GM04504 (cell line): ENCODE results near the gene ENTREP3.
"Not testable (repeated sequence)": the region's sequence is repeated elsewhere in the genome, so short reads cannot be mapped to it uniquely, and the experiment has no call there.

Source experiments
- DNase-seq: peaks from one replicate; pipeline ENCODE4 v3.0.0-alpha.2; 2012; ENCODE audit warnings: low read depth

Gene ENTREP3

GRCh38 chr1:155251566-155251965 is 3.7 kb downstream of the ENTREP3 start:
- DNase-seq = no peak

- DNase-seq = peak; percentile 72
Observed at GRCh38 chr1:155250633-155251449, 4.4 kb downstream of the ENTREP3 start.

GRCh38 chr1:155250246-155250632 is 5.0 kb downstream of the ENTREP3 start:
- no peak for DNase-seq

DNA sequence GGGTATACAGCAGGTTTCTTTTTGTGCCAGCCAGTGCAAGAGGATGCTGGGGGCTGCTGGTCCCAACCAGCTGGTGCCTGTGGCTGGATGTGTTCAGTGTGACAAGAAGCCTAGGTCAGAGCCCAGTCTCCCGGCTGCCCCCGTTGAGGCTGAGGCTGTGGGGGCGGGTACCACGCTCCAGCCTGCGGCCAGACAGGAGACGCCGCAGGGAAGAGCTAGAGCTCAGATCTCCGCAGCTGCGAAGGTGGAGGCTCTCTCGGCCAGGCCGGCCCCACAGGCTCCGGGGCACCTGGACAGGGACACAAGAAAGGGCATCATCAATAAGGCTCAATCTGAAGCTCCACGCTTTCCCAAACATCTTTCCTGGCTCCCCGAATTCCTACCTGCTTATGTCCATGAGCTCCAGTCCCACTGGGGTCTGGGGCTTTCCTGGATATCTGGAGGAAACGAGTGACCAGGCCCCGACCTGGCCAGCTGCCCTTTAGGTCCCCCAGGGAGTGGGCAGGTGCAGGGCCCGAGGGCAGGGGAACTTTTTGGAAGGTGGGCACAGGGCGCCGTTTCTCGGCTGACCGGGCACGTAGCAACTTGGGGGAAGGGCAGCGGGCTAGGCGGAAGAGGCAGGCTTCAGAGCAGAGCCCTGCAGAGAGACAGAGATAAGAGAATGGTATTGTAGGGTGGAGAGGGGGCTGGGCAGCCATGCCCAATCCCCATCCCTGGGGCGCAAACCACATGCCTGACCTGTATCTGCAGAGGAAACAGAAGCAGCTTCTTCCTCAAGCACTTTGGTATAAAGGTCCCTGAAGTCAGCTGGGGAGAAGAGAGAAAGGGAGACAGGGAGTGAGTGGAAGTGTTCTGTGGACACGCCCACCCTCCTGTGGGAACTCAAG is 7.4 kb downstream of the ENTREP3 start:
- DNase-seq = no peak

DNA sequence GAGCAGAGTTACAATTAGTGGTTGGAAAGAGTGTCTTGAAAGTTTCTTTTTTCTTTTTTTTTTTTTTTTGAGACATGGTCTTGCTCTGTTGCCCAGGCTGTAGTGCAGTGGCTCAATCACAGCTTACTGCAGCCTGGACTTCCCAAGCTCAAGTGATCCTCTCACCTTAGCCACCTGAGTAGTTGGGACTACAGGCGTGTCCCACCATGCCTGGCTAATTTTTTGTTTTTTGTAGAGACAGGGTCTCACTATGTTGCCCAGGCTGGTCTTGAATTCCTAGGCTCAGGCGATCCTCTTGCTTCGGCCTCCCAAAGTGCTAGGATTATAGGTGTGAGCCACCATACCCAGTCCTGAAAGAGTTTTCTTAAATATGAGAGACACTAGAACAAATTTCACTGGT is 8.5 kb downstream of the ENTREP3 start:
- DNase-seq = not testable (repeated sequence)

DNA sequence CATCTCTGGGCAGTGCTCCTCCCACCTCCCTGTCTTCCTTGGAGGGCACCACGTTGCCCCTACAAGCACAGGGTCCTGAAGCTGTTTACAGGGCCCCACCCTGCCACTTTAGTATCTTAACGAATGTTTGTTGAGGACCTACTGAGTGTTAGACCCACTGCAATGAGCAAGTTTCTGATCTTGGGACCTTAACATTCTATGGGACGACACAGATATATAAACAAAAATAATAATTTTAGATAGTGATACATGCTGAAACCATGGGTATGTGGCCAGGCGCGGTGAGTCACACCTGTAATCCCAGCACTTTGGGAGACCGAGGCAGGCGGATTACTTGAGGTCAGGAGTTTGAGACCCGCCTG is 10.1 kb downstream of the ENTREP3 start:
- no peak for DNase-seq

DNA sequence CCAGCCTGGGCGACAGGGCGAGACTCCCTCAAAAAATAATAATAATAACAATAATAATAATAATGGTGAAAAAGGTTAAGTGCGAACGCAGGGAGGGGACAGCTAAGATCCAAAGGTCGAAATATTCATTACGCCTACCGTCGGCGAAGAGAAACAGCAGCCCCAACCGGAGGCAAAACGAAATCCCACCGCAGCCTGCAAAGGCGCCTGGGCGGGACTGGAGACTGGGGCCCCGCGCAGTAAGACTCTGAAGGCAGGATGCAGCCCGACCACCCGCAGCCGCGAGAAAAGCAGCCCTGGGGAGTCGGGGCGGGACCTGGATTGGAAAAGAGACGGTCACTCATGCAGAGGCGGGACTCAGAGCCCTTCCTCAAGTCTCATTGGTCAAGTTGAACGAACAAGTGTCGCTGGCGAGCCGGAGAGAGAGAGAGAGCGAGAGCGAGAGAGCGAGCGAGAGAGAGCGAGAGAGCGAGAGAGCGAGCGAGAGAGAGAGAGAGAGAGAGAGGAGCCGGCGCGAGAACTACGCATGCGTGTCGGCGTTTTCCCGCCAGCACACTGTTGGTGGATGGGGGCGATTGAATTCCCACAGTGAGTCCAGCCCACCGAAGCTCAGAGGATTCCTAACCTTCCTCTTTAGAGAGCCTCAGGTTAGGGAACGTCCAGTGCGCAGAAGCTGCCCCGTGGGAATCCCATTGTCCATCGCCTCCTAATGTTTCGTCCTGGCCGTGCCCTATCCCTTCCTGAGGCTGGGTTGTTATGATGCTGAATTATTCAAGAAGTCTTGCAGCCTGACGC is 10.7 kb downstream of the ENTREP3 start:
- peak; percentile 98 for DNase-seq

GRCh38 chr1:155242805-155243358 is 12.4 kb downstream of the ENTREP3 start:
- no peak for DNase-seq

DNA sequence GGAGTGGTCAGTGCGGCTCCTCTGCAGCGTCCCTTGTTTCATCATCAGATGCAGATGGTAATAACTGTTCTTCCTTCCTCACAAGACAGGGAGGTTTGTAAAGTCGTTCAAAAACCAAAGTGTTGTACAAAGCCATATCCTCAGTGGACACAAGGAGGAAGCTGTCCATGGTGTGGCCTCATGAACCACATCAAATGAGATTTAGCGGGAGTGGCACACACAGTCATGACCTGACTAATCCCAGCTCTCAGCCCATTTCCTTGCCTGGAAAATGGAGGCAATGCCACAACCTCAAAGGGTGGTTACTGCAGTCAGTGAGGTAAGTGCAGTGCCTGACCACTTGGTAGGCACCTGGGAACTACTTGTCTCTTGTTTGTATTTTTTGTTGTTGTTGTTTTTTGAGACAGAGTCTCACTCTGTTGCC is 13.4 kb downstream of the ENTREP3 start:
- DNase-seq = no peak

DNA sequence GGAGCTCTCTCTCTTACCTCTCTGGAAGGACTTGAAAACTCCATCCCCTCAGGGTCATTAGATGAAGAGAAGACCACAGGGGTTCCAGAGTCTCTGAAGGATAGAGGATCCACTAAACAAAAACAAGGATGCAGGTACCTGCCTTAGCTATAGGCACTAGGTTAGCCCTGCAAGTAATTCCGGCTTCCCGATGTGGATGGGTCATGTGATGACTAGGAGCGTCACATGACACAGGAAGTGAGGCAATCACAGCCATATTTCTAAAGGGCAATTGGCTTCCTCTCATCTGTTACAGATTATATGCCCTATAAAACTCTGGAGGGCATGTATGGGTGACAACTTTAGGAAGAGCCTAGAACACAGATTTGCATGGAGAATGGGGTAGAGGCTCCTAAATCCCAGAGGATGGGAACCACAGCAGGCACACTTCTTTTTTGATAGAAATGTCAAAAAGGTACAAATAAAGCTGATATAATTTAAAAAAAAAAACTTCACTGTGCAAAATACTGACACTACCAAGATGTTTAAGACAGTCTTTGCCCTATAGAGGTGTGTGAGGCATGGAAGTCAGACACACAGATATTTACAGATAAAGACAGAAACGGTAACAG is 14.1 kb downstream of the ENTREP3 start:
- DNase-seq = peak; percentile 78

DNA sequence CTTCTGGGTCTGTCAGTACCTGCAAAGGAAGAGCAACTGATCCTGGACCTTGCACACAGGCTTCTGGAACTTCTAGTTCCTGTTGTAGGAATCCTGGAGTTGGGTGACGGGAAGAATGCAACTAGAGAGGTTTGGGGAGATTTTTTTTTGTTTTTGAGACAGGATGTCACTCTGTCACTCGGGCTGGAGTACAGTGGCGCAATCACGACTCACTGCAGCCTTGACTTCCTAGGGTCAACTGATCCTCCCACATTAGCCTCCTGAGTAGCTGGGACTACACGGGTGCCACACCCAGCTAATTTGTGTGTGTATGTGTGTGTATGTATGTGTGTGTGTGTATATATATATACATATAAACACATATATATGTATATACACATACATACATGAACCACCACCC is 18.8 kb downstream of the ENTREP3 start:
- no peak for DNase-seq

- DNase-seq = not testable (repeated sequence)
Observed at GRCh38 chr1:155235375-155235774, 19.9 kb downstream of the ENTREP3 start.

DNA sequence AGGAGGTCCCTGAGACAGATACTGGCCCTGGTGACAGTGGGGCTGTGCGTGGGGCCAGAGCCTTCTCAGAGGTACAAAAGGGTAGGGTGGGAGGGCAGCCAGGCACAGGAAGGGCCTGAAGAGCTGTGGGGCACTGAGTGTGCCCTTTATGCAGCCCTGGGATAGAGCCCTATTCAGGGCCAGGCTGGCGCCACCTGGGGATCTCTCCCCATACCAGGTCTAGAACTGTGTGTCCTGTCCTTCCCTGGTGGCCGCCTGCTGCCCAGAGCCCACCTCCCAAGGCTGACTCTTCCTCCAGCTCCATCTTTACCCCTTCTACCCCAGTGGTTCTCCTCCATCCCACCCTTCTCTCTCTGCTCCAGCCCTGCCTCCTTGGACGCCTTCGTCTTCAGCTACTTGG is 21.8 kb downstream of the ENTREP3 start:
- DNase-seq = not testable (repeated sequence)

DNA sequence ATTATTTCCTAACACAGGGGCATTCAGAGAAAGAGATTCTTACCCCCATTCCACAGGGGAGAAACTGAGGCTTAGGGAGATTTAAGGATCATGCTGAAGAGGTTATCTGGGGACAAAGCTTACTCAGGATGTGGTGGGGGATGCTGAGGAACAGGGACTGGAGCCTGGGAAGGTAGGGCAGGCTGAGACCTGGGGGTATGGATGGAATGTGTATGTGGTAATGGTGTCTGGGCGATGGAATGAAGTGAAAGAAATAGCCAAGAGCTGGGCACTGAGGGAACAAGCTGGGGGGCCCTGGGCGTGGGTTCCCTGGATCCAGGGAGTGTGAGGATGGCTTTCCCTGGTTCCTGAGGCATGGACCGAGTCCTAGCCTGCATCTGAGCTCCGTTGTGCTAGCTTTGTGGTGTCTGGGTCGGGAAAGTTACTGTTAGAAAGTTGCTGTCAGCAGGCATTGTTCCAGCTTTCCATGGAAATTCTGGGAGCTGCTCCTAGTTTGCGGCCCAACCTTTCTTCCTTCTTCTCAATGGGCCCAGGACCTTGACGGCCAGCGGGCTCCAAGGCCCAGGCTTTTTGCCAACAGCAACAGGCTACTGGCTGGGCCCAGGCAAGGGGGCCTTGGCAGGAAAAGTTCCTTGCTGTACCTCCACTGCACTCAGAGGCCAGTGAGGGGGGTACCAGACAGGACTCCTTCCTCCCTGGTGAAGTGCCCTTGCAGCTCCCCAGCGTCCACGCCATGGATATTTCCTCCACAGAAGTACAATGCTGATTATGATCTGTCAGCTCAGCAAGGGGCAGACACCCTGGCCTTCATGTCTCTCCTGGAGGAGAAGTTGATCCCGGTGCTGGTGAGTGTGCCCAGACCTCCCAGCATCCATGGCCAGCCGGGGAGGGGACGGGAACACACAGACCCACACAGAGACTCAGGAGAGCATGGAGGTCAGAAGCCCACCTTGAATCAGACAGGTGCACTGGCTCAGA is 23.0 kb downstream of the ENTREP3 start:
- not testable (repeated sequence) for DNase-seq

DNA sequence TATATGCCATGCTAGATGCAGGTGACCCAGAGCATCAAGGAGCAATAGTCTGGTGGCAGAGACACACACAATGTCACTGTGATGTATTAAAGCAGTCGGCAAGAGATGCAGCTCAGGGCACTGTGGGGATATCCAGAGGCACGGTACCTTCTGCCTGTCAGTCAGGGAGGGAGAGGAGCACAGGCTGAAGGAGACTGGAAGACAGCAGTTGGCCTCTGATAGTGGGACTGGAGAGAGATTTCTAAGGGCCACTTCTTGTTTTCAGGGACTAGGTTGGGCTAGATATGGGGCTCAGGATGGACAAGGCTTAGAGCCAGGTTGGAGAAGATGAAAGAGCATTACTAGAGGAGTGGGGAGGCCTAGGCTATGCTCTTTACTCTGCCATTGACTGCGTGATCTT is 24.0 kb downstream of the ENTREP3 start:
- DNase-seq = not testable (repeated sequence)

GRCh38 chr1:155228096-155228427 is 27.2 kb downstream of the ENTREP3 start:
- no peak for DNase-seq

DNA sequence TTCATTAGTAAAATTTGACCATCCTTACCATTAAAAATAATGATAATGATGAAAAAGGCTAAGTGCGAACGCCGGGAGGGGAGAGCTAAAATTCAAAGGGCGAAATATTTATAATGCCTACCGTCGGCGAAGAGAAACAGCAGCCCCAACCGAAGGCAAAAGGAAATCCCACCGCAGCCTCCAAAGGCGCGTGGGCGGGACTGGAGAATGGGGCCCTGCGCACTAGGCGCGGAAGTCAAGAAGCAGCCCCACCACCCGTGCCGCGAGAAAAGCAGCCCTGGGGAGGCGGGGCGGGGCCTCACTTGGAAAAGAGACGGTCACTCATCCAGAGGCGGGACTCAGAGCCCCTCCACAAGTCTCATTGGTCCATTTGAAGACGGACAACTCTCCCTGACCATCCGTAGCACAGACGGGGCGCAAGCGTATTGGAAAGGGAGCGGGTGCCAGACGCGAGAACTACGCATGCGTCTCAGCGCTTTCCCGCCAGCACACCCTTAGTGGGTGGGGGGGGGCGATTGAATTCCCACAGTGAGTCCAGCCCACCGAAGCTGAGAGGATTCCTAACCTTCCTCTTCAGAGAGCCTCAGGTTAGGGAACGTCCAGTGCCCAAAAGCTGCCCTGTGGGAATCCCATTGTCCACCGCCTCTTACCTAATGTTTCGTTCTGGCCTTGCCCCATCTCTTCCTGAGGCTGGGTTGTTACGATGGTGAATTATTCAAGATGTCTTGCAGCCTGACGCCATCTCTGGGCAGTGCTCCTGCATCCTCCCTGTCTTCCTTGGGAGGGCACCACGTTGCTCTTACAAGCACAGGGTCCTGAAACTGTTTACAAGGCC is 27.8 kb downstream of the ENTREP3 start:
- DNase-seq = peak; percentile 98

DNA sequence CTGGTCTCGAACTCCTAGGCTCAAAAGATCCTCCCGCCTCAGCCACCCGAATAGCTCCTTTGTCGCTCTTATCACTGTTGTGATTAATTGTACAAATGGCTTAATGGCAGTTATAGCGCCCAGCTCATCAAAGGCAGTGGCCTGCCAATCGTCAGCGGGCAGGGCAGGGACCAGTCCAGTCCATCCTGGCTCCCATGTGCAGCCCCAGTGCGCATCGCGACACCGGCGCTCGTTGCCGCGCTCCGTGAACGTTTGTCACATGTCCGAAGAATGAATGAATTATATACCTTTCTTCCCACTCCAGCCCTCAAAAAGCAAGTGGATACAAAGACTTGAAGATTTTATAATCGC is 28.4 kb downstream of the ENTREP3 start:
- no peak for DNase-seq

GRCh38 chr1:155226188-155226909 is 28.9 kb downstream of the ENTREP3 start:
- no peak for DNase-seq
